GM23248 (cell line): ENCODE results near the gene AFF3. TPM values are rescaled to one million over a fixed set of nuclear protein-coding genes. Genes with fewer than 3 reads are reported as not detected.
A peak's percentile ranks its signal among the peaks of the same experiment; 100 is the strongest.
"Not testable (repeated sequence)": the region's sequence is repeated elsewhere in the genome, so short reads cannot be mapped to it uniquely, and the experiment has no call there.

ENCODE experiments used
- DNase-seq: peaks from one replicate; pipeline ENCODE4 v3.0.0-alpha.2; 2015
- H2AFZ ChIP-seq: fragments of 200-600 bp; sonication (generic); 2 replicates; pipeline ENCODE4 v1.6.1; 2016; ENCODE audit warnings: antibody characterized with exemption
- H3F3A ChIP-seq: fragments of 200-600 bp; sonication (generic); 2 replicates; pipeline ENCODE4 v1.6.1; 2016; ENCODE audit warnings: mild to moderate bottlenecking, antibody characterized with exemption, mixed run types; ENCODE audit not compliant: insufficient read depth
- H3K27ac ChIP-seq: fragments of 200-600 bp; sonication (generic); 2 replicates; pipeline ENCODE4 v1.5.1; 2016; ENCODE audit warnings: mild to moderate bottlenecking
- H3K27me3 ChIP-seq: fragments of 200-600 bp; sonication (generic); replicated peaks from 2 replicates; pipeline ENCODE4 v1.6.1; 2016; ENCODE audit warnings: mild to moderate bottlenecking; ENCODE audit not compliant: insufficient read depth
- H3K36me3 ChIP-seq: fragments of 200-600 bp; sonication (generic); 2 replicates; pipeline ENCODE4 v1.6.1; 2016; ENCODE audit warnings: low read depth, mild to moderate bottlenecking
- H3K4me1 ChIP-seq: fragments of 200-600 bp; sonication (generic); 2 replicates; pipeline ENCODE4 v1.6.1; 2016; ENCODE audit warnings: mild to moderate bottlenecking; ENCODE audit not compliant: insufficient read depth
- H3K4me2 ChIP-seq: fragments of 200-600 bp; sonication (generic); one replicate; pipeline ENCODE4 v1.6.1; 2016; ENCODE audit warnings: mild to moderate bottlenecking; ENCODE audit not compliant: unreplicated experiment
- H3K4me3 ChIP-seq: fragments of 200-600 bp; sonication (generic); 2 replicates; pipeline ENCODE4 v1.5.1; 2016; ENCODE audit warnings: mild to moderate bottlenecking
- H3K79me2 ChIP-seq: fragments of 200-600 bp; sonication (generic); 2 replicates; pipeline ENCODE4 v1.6.1; 2016; ENCODE audit warnings: mild to moderate bottlenecking; ENCODE audit not compliant: insufficient read depth
- H3K9ac ChIP-seq: fragments of 200-600 bp; sonication (generic); 2 replicates; pipeline ENCODE4 v1.6.1; 2016; ENCODE audit warnings: mild to moderate bottlenecking
- H3K9me2 ChIP-seq: fragments of 200-600 bp; sonication (generic); 2 replicates; pipeline ENCODE4 v1.6.1; 2016; ENCODE audit warnings: mixed run types, mild to moderate bottlenecking, moderate library complexity; ENCODE audit not compliant: insufficient read depth
- H3K9me3 ChIP-seq: fragments of 200-600 bp; sonication (generic); one replicate; pipeline ENCODE4 v1.6.1; 2017; ENCODE audit warnings: low read depth
- H4K20me1 ChIP-seq: fragments of 200-600 bp; sonication (generic); 2 replicates; pipeline ENCODE4 v1.6.0; 2016; ENCODE audit not compliant: insufficient read depth
- EZH2 ChIP-seq: fragments of 200-600 bp; sonication (generic); IDR thresholded peaks from 2 replicates; pipeline ENCODE4 v1.6.1; 2018; ENCODE audit warnings: antibody characterized with exemption, mild to moderate bottlenecking; ENCODE audit not compliant: insufficient read depth, poor library complexity, severe bottlenecking
- EZH2phosphoT487 ChIP-seq: fragments of 200-600 bp; sonication (generic); IDR thresholded peaks from 2 replicates; pipeline ENCODE4 v1.6.1; 2018; ENCODE audit warnings: antibody characterized with exemption, moderate library complexity, mild to moderate bottlenecking, low read depth; ENCODE audit not compliant: insufficient read depth
- WGBS, 2 experiments: methylation state at CpG; one replicate each; pipeline ENCODE4 v1.1.6; 2015 to 2017; ENCODE audit warnings: low lambda C conversion rate in 2 of 2, low coverage in 1 of 2; ENCODE audit errors: missing lambda C conversion rate in 2 of 2; 5-methylcytosine and 5-hydroxymethylcytosine counted together
- in situ Hi-C: fragments of 300-500 bp; cut with MboI; formaldehyde crosslinking; loops from 2 replicates; pipeline ENCODE4 v1.15.0; 2020
- polyA plus RNA-seq: library from polyadenylated mRNA; unstranded; fragments of >200 nt; fragmentation: Nextera tagmentation; extraction: Ambion mirVana; gene quantifications from 2 replicates; pipeline ENCODE4 v1.2.1, GENCODE V29; 2016
- total RNA-seq: library from RNA; depleted of rRNA; stranded (reverse); fragments of >200 nt; shearing (Covaris generic); gene quantifications from 2 replicates; pipeline ENCODE4 v1.2.3, GENCODE V29; 2014

Gene AFF3
- total and polyA plus RNA-seq, 2 experiments from 2014 or later, result 0.56 to 0.86 TPM

DNA sequence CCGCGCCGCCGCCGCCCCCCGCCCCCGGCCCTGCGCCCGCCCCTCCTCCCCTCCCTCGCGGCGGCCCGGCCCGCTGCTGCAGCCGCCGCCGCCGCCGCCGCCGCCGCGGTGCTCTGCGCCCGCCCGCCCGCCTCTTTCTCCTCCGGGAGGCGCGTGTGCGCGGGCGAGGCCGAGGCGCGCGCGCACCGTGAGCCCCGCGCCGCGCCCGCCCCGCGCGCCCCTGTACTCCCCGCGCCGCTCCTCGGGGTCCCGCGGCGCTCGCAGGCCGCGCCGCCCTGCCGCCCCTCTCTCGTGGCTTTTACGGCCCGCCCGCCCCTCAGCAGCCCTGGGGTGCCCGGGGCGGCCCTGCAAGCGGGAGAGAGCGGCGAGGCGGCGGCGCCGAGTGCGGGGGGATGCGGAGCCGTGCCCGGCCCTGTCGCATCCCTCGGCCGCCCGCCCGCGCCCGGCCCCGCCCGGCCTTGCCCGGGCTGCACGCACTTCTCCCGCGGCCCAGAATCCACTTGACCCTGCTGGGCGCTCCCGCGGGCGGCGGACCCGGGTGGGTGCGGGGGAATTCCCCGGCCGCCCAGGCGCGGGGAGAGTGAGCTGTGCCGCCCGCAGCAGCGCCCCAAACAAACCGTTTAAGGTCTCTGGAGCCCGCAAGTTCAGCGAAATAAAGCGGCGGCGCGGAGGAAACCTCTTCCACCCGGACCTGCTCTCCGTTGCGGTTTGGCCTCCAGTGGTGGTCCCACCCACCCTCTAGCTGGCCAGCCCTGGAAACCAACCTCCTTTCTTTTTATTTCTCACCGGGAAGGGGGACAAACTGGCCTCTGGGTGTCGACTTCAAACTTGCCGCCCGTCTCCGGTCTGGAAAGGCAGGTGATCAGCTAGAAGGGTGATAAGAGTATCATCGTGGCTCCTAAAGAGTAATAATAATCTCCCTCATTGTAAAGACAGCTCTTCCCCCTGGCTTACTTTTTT lies 37.4 kb downstream of the AFF3 start:
- H4K20me1 ChIP-seq, result no peaks in the 10 kb centered on the region
- no peak overlapping the region for H3K27ac ChIP-seq
- 5% methylated on average over 31 to 61 of the region's 119 CpGs for WGBS, 2 experiments
- peaks cover 43% of the 10 kb centered on the region for H3K27me3 ChIP-seq
- H3K4me3 ChIP-seq, result peak overlapping the region; percentile 63
- TF ChIP-seq EZH2, result no peak
- no peak for TF ChIP-seq EZH2phosphoT487
- H3K4me2 ChIP-seq, result peak overlapping the region; percentile 79
- in situ Hi-C loops, result no loop called here
- no peaks in the 10 kb centered on the region for H3F3A ChIP-seq
- H3K9ac ChIP-seq, result peak overlapping the region; percentile 14; the same call in 1 of the 2 replicates
- H3K9me2 ChIP-seq, result no peaks in the 10 kb centered on the region
- H3K4me1 ChIP-seq, result 0 out of 2 replicates have a peak, but pooled peaks cover 4% of the 10 kb centered on the region
- no peaks in the 10 kb centered on the region for H3K9me3 ChIP-seq
- H3K36me3 ChIP-seq, result no peaks in the 10 kb centered on the region
- peak overlapping the region; percentile 79 for H2AFZ ChIP-seq
- DNase-seq, result peak; percentile 52
- H3K79me2 ChIP-seq, result no peaks in the 10 kb centered on the region

DNA sequence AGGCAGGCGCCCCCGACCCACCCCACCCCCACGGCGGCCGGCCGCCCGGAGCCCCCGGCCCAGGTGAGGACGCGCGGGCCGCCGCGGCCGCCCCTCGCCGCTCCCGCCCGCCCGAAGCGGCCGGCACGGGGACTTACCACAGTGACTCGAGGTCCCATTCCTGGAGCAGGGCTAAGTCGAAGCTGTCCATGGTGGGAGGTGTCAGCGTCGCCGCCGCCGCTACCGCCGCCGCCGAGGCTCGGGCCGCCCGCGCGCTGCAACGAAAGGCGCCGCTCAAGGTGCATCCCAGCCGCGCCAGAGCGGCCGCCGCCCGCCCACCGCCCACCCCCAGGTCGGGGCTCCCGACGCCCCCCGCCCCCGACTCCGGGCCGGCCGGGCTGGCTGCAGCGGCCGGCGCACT lies 38.1 kb downstream of the AFF3 start:
- H3F3A ChIP-seq, H3K4me3 ChIP-seq, H4K20me1 ChIP-seq, H3K36me3 ChIP-seq, H3K9ac ChIP-seq, in situ Hi-C loops, H3K79me2 ChIP-seq, H3K9me2 ChIP-seq, H3K4me2 ChIP-seq, H2AFZ ChIP-seq, H3K9me3 ChIP-seq, H3K27ac ChIP-seq, H3K4me1 ChIP-seq: not testable (repeated sequence)
- H3K27me3 ChIP-seq, result peaks cover 37% of the 10 kb centered on the region
- 0 to 2% methylated on average over 9 to 10 of the region's 60 CpGs for whole genome bisulfite sequencing, 2 experiments
- peak; percentile 24 for DNase-seq

GRCh38 chr2:100103527-100104252 lies 38.7 kb downstream of the AFF3 start:
- H3K27me3 ChIP-seq, result peaks cover 37% of the 10 kb centered on the region
- DNase-seq, H3K9ac ChIP-seq, H3K79me2 ChIP-seq, H3F3A ChIP-seq, in situ Hi-C loops, H3K36me3 ChIP-seq, H3K4me3 ChIP-seq, H3K4me2 ChIP-seq, H3K4me1 ChIP-seq, H3K9me3 ChIP-seq, H2AFZ ChIP-seq, H3K27ac ChIP-seq, H4K20me1 ChIP-seq, H3K9me2 ChIP-seq: not testable (repeated sequence)
- WGBS, 2 experiments, result 21 to 46% methylated on average over 10 to 25 of the region's 39 CpGs

GRCh38 chr2:100102466-100103180 lies 39.8 kb downstream of the AFF3 start:
- H4K20me1 ChIP-seq, H3K4me3 ChIP-seq, in situ Hi-C loops, H3K9ac ChIP-seq, H3K9me2 ChIP-seq, H3K9me3 ChIP-seq, H3K36me3 ChIP-seq, H3F3A ChIP-seq, H3K27ac ChIP-seq, H2AFZ ChIP-seq, H3K79me2 ChIP-seq, H3K4me2 ChIP-seq, DNase-seq, H3K4me1 ChIP-seq: not testable (repeated sequence)
- peaks cover 27% of the 10 kb centered on the region for H3K27me3 ChIP-seq
- 79% methylated on average over 3 of the region's 8 CpGs for WGBS, 2 experiments

GRCh38 chr2:100098855-100099254 lies 43.5 kb downstream of the AFF3 start:
- 71 to 75% methylated on average over 5 to 7 of the region's 8 CpGs for WGBS, 2 experiments
- H3F3A ChIP-seq, DNase-seq, H3K36me3 ChIP-seq, H3K4me2 ChIP-seq, in situ Hi-C loops, H3K27ac ChIP-seq, H3K27me3 ChIP-seq, H3K9ac ChIP-seq, H3K4me3 ChIP-seq, H3K9me2 ChIP-seq, H3K79me2 ChIP-seq, H4K20me1 ChIP-seq, H2AFZ ChIP-seq, H3K9me3 ChIP-seq, H3K4me1 ChIP-seq: not testable (repeated sequence)

GRCh38 chr2:100097611-100098294 lies 44.6 kb downstream of the AFF3 start:
- H3K4me2 ChIP-seq, H4K20me1 ChIP-seq, H3K27ac ChIP-seq, in situ Hi-C loops, H3K9me3 ChIP-seq, H3K27me3 ChIP-seq, H3K4me3 ChIP-seq, H3K36me3 ChIP-seq, H3K9me2 ChIP-seq, H3K79me2 ChIP-seq, H3K4me1 ChIP-seq, H3F3A ChIP-seq, H2AFZ ChIP-seq, H3K9ac ChIP-seq, DNase-seq: not testable (repeated sequence)
- WGBS, 2 experiments, result no CpG with 5 or more reads among the region's 7 CpGs
